ENCODE results near the gene PCDHGA9.

DNA sequence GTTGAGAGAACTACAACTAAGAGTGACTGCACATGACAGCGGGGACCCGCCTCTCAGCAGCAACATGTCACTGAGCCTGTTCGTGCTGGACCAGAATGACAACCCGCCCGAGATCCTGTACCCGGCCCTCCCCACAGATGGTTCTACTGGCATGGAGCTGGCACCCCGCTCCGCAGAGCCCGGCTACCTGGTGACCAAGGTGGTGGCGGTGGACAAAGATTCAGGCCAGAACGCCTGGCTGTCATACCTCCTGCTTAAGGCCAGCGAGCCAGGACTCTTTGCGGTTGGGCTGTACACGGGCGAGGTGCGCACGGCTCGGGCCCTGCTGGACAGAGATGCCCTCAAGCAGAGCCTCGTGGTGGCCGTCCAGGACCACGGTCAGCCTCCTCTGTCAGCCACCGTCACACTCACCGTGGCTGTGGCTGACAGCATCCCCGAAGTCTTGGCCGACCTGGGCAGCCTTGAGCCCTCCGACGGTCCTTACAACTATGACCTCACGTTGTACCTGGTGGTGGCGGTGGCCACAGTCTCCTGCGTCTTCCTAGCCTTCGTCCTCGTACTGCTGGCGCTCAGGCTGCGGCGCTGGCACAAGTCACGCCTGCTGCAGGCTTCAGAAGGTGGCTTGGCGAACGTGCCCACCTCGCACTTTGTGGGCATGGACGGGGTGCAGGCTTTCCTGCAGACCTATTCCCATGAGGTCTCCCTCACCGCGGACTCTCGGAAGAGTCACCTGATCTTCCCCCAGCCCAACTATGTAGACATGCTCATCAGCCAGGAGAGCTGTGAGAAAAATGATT, 17.9 kb upstream of the PCDHGA9 start:
- TF ChIP-seq, protein P1, sequence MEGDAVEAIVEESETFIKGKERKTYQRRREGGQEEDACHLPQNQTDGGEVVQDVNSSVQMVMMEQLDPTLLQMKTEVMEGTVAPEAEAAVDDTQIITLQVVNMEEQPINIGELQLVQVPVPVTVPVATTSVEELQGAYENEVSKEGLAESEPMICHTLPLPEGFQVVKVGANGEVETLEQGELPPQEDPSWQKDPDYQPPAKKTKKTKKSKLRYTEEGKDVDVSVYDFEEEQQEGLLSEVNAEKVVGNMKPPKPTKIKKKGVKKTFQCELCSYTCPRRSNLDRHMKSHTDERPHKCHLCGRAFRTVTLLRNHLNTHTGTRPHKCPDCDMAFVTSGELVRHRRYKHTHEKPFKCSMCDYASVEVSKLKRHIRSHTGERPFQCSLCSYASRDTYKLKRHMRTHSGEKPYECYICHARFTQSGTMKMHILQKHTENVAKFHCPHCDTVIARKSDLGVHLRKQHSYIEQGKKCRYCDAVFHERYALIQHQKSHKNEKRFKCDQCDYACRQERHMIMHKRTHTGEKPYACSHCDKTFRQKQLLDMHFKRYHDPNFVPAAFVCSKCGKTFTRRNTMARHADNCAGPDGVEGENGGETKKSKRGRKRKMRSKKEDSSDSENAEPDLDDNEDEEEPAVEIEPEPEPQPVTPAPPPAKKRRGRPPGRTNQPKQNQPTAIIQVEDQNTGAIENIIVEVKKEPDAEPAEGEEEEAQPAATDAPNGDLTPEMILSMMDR (conservative IDR thresholded peaks at IDR 0.05; ENCODE audit: low read length), result no peak
- no peak for TF ChIP-seq EZH2phosphoT487 (IDR thresholded peaks at IDR 0.05; ENCODE audit: borderline replicate concordance, low read depth, low read length)

All from OCI-LY7 (cell line).